OCI-LY1 (cell line): Measurements from ENCODE around the gene EXOC6B.

ENCODE experiments used
- H2AFZ ChIP-seq: fragments of 200-600 bp; sonication (generic), shearing (Covaris generic); 2 replicates; pipeline ENCODE4 v1.6.0; 2014; ENCODE audit warnings: antibody characterized with exemption, mild to moderate bottlenecking, low read length
- H3F3A ChIP-seq: fragments of 200-600 bp; sonication (generic), shearing (Covaris generic); 2 replicates; pipeline ENCODE4 v1.6.0; 2014; ENCODE audit warnings: mild to moderate bottlenecking, antibody characterized with exemption, low read length, moderate library complexity; ENCODE audit not compliant: insufficient read depth
- H3K27ac ChIP-seq: fragments of 200-600 bp; sonication (generic); 2 replicates; pipeline ENCODE4 v1.5.1; 2014; ENCODE audit warnings: low read length, mixed run types, mild to moderate bottlenecking, low read depth; ENCODE audit not compliant: poor library complexity, severe bottlenecking
- H3K27me3 ChIP-seq: fragments of 200-600 bp; sonication (generic); 2 replicates; pipeline ENCODE4 v1.6.0; 2014; ENCODE audit warnings: antibody characterized with exemption, mild to moderate bottlenecking, low read length, moderate library complexity; ENCODE audit not compliant: insufficient read depth
- H3K36me3 ChIP-seq: fragments of 200-600 bp; sonication (generic); 2 replicates; pipeline ENCODE4 v1.6.1; 2014; ENCODE audit warnings: mild to moderate bottlenecking, antibody characterized with exemption, low read length, moderate library complexity, mixed read lengths; ENCODE audit not compliant: insufficient read depth
- H3K4me1 ChIP-seq: fragments of 200-600 bp; sonication (generic); 2 replicates; pipeline ENCODE4 v1.5.1; 2014; ENCODE audit warnings: mild to moderate bottlenecking, low read length, moderate library complexity; ENCODE audit not compliant: insufficient read depth, severe bottlenecking
- H3K4me2 ChIP-seq: fragments of 200-600 bp; sonication (generic), shearing (Covaris generic); 2 replicates; pipeline ENCODE4 v1.6.1; 2014; ENCODE audit warnings: low read length
- H3K4me3 ChIP-seq: fragments of 200-600 bp; sonication (generic); 2 replicates; pipeline ENCODE4 v1.5.1; 2014; ENCODE audit warnings: low read length, low read depth, mild to moderate bottlenecking, mixed read lengths; ENCODE audit not compliant: poor library complexity, severe bottlenecking
- H3K79me2 ChIP-seq: fragments of 200-600 bp; shearing (Covaris generic); 2 replicates; pipeline ENCODE4 v1.6.1; 2016; ENCODE audit warnings: mixed run types, low read length, mixed read lengths; ENCODE audit not compliant: insufficient read depth
- H3K9ac ChIP-seq: fragments of 200-600 bp; sonication (generic), shearing (Covaris generic); 2 replicates; pipeline ENCODE4 v1.6.1; 2014; ENCODE audit warnings: mild to moderate bottlenecking, low read length, mixed read lengths
- H3K9me2 ChIP-seq: fragments of 200-600 bp; sonication (generic), shearing (Covaris generic); 2 replicates; pipeline ENCODE4 v1.6.1; 2014; ENCODE audit warnings: low read depth, mild to moderate bottlenecking, low read length, mixed read lengths
- H3K9me3 ChIP-seq: fragments of 200-600 bp; shearing (Covaris generic); 2 replicates; pipeline ENCODE4 v1.6.1; 2014; ENCODE audit warnings: low read length, mixed read lengths
- H4K20me1 ChIP-seq: fragments of 200-600 bp; sonication (generic), shearing (Covaris generic); 2 replicates; pipeline ENCODE4 v1.6.0; 2016; ENCODE audit warnings: mild to moderate bottlenecking, low read length; ENCODE audit not compliant: insufficient read depth
- CTCF ChIP-seq: fragments of 200-600 bp; sonication (generic), shearing (Covaris generic); IDR thresholded peaks from 2 replicates; pipeline ENCODE4 v1.5.1; 2017; ENCODE audit warnings: mild to moderate bottlenecking, antibody characterized with exemption, low read length, moderate library complexity, mixed read lengths
- EZH2 ChIP-seq: fragments of 200-600 bp; sonication (generic), shearing (Covaris generic); IDR thresholded peaks from 2 replicates; pipeline ENCODE4 v1.8.0; 2017; ENCODE audit warnings: borderline replicate concordance, mixed run types, mild to moderate bottlenecking, antibody characterized with exemption, low read length, moderate library complexity, mixed read lengths

Gene EXOC6B

GRCh38 chr2:72276356-72276755 lies 549.5 kb downstream of the EXOC6B start:
- Histone ChIP-seq H3K36me3 (no peaks in the 10 kb centered on the region), H2AFZ (no peak overlapping the region), H3K4me3 (no peak overlapping the region), H3K9me2 (no peaks in the 10 kb centered on the region), H3K9me3 (no peaks in the 10 kb centered on the region), H3K9ac (no peak overlapping the region), H3F3A (no peaks in the 10 kb centered on the region), H4K20me1 (no peaks in the 10 kb centered on the region), H3K27ac (no peak overlapping the region), H3K4me2 (no peak overlapping the region), H3K27me3 (no peaks in the 10 kb centered on the region), H3K4me1 (no peaks in the 10 kb centered on the region), H3K79me2 (no peaks in the 10 kb centered on the region)
- TF ChIP-seq CTCF (no peak), EZH2 (no peak)

- TF ChIP-seq CTCF = no peak
- no peaks in the 10 kb centered on the region for H3K79me2 ChIP-seq
- H2AFZ ChIP-seq = no peak overlapping the region
- H3K36me3 ChIP-seq = no peaks in the 10 kb centered on the region
- no peak overlapping the region for H3K4me3 ChIP-seq
- H3K4me2 ChIP-seq = no peak overlapping the region
- no peaks in the 10 kb centered on the region for H3K9me3 ChIP-seq
- H3K27ac ChIP-seq = no peak overlapping the region
- no peaks in the 10 kb centered on the region for H3F3A ChIP-seq
- no peaks in the 10 kb centered on the region for H4K20me1 ChIP-seq
- no peak overlapping the region for H3K9ac ChIP-seq
- H3K9me2 ChIP-seq = no peaks in the 10 kb centered on the region
- H3K4me1 ChIP-seq = no peaks in the 10 kb centered on the region
- H3K27me3 ChIP-seq = no peaks in the 10 kb centered on the region
Measured at GRCh38 chr2:72275084-72275483, 550.7 kb downstream of the EXOC6B start.

GRCh38 chr2:72274380-72274797 lies 551.4 kb downstream of the EXOC6B start:
- Histone ChIP-seq H3K36me3 (no peaks in the 10 kb centered on the region), H3K9ac (no peak overlapping the region), H3K4me3 (no peak overlapping the region), H4K20me1 (no peaks in the 10 kb centered on the region), H2AFZ (no peak overlapping the region), H3K9me3 (no peaks in the 10 kb centered on the region), H3K9me2 (no peaks in the 10 kb centered on the region), H3F3A (no peaks in the 10 kb centered on the region), H3K27ac (no peak overlapping the region), H3K27me3 (no peaks in the 10 kb centered on the region), H3K4me2 (no peak overlapping the region), H3K4me1 (no peaks in the 10 kb centered on the region), H3K79me2 (no peaks in the 10 kb centered on the region)
- TF ChIP-seq EZH2 (no peak), CTCF (no peak)
